ENCODE measurements around the gene KCTD19. TPM values are rescaled to one million over a fixed set of nuclear protein-coding genes. Genes with fewer than 3 reads are reported as not detected.

Gene KCTD19
- total RNA-seq, 2 donors from 2014 or later, result not detected

- intact Hi-C loops (cut with DNase I), result loop anchor here in 1 of 2 donors (10.0 kb wide), 1 partner anchor 1098 kb away; no protein-coding TSS in a partner anchor
- no peak for DNase-seq (ENCODE audit: low spot score)
Observed at GRCh38 chr16:67286441-67287235, 39.9 kb downstream of the KCTD19 start.

- intact Hi-C loops (cut with DNase I), result loop anchor here in 1 of 2 donors (10.0 kb wide), 1 partner anchor 1100 kb away; no protein-coding TSS in a partner anchor
- peak; percentile 81 for DNase-seq (ENCODE audit: low spot score)
Observed at GRCh38 chr16:67284699-67285646, 41.6 kb downstream of the KCTD19 start.

GRCh38 chr16:67283826-67284555 lies 42.5 kb downstream of the KCTD19 start:
- intact Hi-C loops (cut with DNase I), result loop anchor here in 1 of 2 donors (10.0 kb wide), 1 partner anchor 1101 kb away; no protein-coding TSS in a partner anchor
- peak; percentile 55 for DNase-seq (ENCODE audit: low spot score)

GRCh38 chr16:67283039-67283825 lies 43.3 kb downstream of the KCTD19 start:
- intact Hi-C loops (cut with DNase I), result loop anchor here in 1 of 2 donors (10.0 kb wide), 1 partner anchor 1102 kb away; no protein-coding TSS in a partner anchor

GRCh38 chr16:67282447-67282805 lies 44.1 kb downstream of the KCTD19 start:
- intact Hi-C loops (cut with DNase I), result loop anchor here in 1 of 2 donors (10.0 kb wide), 1 partner anchor 1102 kb away; no protein-coding TSS in a partner anchor
- DNase-seq (ENCODE audit: low spot score), result no peak

More at GRCh38 chr16:67283039-67283825, 43.3 kb downstream of the KCTD19 start:
- no peak for DNase-seq (ENCODE audit: low spot score)

- intact Hi-C loops (cut with DNase I), result loop anchor here in 1 of 2 donors (10.0 kb wide), 1 partner anchor 1103 kb away; no protein-coding TSS in a partner anchor
Observed at GRCh38 chr16:67281536-67282446, 44.8 kb downstream of the KCTD19 start.

GRCh38 chr16:67280090-67281015 lies 46.2 kb downstream of the KCTD19 start:
- DNase-seq (ENCODE audit: low spot score), result no peak
- intact Hi-C loops (cut with DNase I), result loop anchor here in 1 of 2 donors (10.0 kb wide), 1 partner anchor 1104 kb away; no protein-coding TSS in a partner anchor

More at GRCh38 chr16:67281536-67282446, 44.8 kb downstream of the KCTD19 start:
- no peak for DNase-seq (ENCODE audit: low spot score)

GRCh38 chr16:67279296-67280089 lies 47.0 kb downstream of the KCTD19 start, which contains the start of gene PLEKHG4:
Gene PLEKHG4, plus strand, starts transcription at chr16:67279532. Its CDS starts 513 bp downstream, at chr16:67280045.
- intact Hi-C loops (cut with DNase I), result loop anchor here in 1 of 2 donors (10.0 kb wide), 1 partner anchor 1105 kb away; no protein-coding TSS in a partner anchor
- DNase-seq (ENCODE audit: low spot score), result peak; percentile 93

GRCh38 chr16:67278773-67279295 lies 47.7 kb downstream of the KCTD19 start:
- peak; percentile 85 for DNase-seq (ENCODE audit: low spot score)
- intact Hi-C loops (cut with DNase I), result no loop called here

- intact Hi-C loops (cut with DNase I), result no loop called here
- no peak for DNase-seq (ENCODE audit: low spot score)
Observed at GRCh38 chr16:67277999-67278772, 48.4 kb downstream of the KCTD19 start.

GRCh38 chr16:67277294-67277998 lies 49.1 kb downstream of the KCTD19 start:
- intact Hi-C loops (cut with DNase I), result no loop called here
- peak; percentile 93 for DNase-seq (ENCODE audit: low spot score)

GRCh38 chr16:67275321-67275720 lies 51.2 kb downstream of the KCTD19 start:
- no peak for DNase-seq (ENCODE audit: low spot score)
- intact Hi-C loops (cut with DNase I), result no loop called here

- intact Hi-C loops (cut with DNase I), result no loop called here
- peak; percentile 53 for DNase-seq (ENCODE audit: low spot score)
Observed at GRCh38 chr16:67271446-67271845, 55.1 kb downstream of the KCTD19 start.
